ENCODE data around the gene B3GNT7.

The B3GNT7 gene

GRCh38 chr2:231409776-231410175 is 14.3 kb downstream of the B3GNT7 start:
- no peak overlapping the region for H3K4me3 ChIP-seq (ENCODE audit: low read length)
- TF ChIP-seq CTCF (conservative IDR thresholded peaks at IDR 0.05; ENCODE audit: low read length): no peak
- DNase-seq (ENCODE audit: low read depth): no peak

DNA sequence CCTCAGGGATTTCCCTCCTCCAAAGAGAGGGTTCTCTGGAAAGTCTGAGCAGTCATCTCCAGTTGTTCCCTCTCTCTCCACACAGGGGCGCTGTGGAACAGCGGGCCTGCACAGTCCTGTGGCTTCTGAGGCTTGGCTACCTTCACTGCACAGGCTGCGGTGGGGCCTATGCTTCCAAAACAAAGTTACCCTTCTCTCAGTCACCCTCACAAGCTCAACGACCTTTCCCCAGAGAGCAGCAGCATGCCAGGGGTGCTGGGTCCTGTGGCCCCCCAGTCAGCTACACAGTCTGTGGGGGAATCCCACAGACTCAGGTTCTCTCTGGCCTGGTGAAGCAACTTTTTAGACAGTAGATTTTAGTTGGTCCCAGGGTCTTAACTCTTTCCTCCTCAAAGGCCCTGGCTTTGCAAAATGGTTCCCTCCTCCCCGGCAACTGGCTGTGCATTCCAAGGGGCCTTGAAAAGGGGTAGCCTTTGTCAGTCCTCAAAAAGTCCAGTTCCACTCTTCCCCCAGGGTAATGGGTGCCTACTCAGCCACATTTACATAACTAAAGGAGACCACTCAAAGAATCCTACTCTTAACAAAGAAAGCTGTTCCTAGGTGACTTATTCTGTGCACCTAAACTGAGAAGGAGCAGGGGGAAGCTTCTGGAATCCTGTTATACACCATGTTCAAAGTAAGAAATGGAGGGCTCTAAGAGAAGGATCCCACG is 14.9 kb downstream of the B3GNT7 start:
- TF ChIP-seq CTCF (conservative IDR thresholded peaks at IDR 0.05; ENCODE audit: low read length): peak; percentile 35
- H3K4me3 ChIP-seq (ENCODE audit: low read length): no peak overlapping the region
- DNase-seq (ENCODE audit: low read depth): no peak

- TF ChIP-seq CTCF (conservative IDR thresholded peaks at IDR 0.05; ENCODE audit: low read length): no peak
- H3K4me3 ChIP-seq (ENCODE audit: low read length): no peak overlapping the region
Observed at GRCh38 chr2:231411237-231411636, 15.7 kb downstream of the B3GNT7 start.

DNA sequence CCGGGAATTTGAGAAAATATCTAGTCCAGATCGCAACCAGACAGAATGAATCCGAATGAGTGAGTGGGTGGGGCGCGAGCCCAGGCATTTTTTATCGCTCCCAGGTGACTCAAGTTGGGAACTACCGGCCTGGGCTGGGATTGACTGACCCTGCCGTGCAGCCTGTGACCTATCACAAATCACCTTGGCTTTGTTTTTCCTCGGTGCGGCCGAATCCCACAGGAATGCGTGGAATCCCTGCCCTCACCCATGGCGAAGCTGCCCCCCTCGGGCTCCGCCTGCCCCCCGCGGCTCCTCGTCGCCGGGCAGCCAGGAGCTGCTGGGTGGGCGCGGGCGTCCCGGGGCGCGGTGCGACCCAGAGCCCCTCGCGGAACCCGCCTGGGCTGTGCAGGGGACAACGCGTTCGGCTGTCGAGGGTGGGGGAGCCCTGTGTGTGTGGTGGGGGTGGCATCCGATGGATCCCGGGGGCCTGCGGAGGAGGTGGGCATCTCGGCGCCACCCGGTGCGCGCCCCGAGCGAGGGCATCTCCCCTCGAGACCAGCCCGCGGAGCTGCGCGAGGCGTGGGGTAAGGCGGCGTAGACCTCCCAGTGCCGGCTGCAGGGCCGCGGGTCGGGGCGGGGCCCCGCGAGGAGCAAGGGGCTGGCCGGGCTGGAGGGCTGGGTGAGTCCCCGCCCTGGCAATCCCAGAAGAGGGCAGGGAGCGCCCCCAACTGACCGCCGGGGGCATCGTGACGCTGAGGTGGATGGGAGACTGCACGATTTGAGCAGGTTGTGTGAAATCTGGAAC is 16.5 kb downstream of the B3GNT7 start:
- peak; percentile 81 for TF ChIP-seq CTCF (conservative IDR thresholded peaks at IDR 0.05; ENCODE audit: low read length)
- DNase-seq (ENCODE audit: low read depth): peak; percentile 77
- peak overlapping the region; percentile 74 for H3K4me3 ChIP-seq (ENCODE audit: low read length)

More at GRCh38 chr2:231411237-231411636, 15.7 kb downstream of the B3GNT7 start:
- DNase-seq (ENCODE audit: low read depth): no peak

DNA sequence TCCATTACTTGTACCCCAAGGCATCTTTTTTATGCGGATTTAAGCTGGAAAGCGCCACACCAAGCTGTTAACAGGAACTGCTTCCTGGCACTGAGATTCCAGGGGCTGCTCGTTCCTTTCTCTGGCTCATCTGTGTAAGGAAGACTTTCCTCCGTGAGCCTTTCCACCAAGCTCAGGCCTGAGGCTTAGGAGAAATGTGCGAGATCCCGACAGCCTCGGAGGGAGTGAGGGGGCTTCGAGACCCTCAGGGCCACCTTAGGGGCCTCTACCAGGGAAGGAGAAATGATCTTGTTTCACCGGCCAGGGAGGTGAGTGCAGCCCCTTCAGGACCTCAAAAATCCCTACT is 17.1 kb downstream of the B3GNT7 start:
- H3K4me3 ChIP-seq (ENCODE audit: low read length): peak overlapping the region; percentile 74
- no peak for TF ChIP-seq CTCF (conservative IDR thresholded peaks at IDR 0.05; ENCODE audit: low read length)

DNA sequence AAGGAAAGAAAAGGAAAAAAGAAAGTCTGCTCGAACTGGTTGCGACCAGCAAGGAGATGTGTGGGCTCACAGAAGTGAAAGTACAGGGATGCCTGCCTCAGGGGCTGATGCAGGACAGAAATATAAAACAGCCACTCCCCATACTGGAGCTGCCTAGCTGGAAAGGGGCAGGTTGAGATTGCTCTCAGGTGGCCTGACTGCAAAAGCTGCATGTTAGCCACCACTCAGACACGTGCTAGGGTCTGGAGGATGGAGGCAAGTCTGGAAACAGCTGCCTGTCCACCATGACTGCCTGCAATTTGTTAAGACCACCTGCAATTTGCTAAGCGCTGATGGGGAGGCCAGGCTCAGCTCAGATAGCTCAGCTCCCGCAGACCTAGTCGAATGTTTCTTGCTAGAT is 17.9 kb downstream of the B3GNT7 start:
- H3K4me3 ChIP-seq (ENCODE audit: low read length): no peak overlapping the region
- no peak for TF ChIP-seq CTCF (conservative IDR thresholded peaks at IDR 0.05; ENCODE audit: low read length)
- no peak for DNase-seq (ENCODE audit: low read depth)

More for the DNA sequence above, 17.1 kb downstream of the B3GNT7 start:
- no peak for DNase-seq (ENCODE audit: low read depth)

Measured in AG10803 (cell line).